Osteoblast (primary cell): ENCODE results near the gene NEK6. TPM values are rescaled to one million over a fixed set of nuclear protein-coding genes. Genes with fewer than 3 reads are reported as not detected.

ENCODE experiments used
- DNase-seq: peaks from one replicate; pipeline ENCODE4 v3.0.0; 2011; ENCODE audit warnings: low spot score, mixed read lengths; ENCODE audit not compliant: insufficient read length; ENCODE audit errors: missing footprints
- H2AFZ ChIP-seq: 2 replicates; pipeline ENCODE4 v1.6.0; 2011; ENCODE audit warnings: mild to moderate bottlenecking, low read length
- H3K27ac ChIP-seq: 2 replicates; pipeline ENCODE4 v1.5.1; 2011; ENCODE audit warnings: mild to moderate bottlenecking, low read depth, low read length, moderate library complexity
- H3K27me3 ChIP-seq: 2 replicates; pipeline ENCODE4 v1.6.0; 2012; ENCODE audit warnings: mild to moderate bottlenecking, control low read depth, inconsistent platforms, low read length, moderate library complexity; ENCODE audit not compliant: insufficient read depth
- H3K36me3 ChIP-seq: 2 replicates; pipeline ENCODE4 v1.5.1; 2011; ENCODE audit warnings: mild to moderate bottlenecking, low read length, control low read depth, moderate library complexity; ENCODE audit not compliant: insufficient read depth
- H3K4me1 ChIP-seq: 2 replicates; pipeline ENCODE4 v1.5.1; 2011; ENCODE audit warnings: mild to moderate bottlenecking, low read length, control low read depth, moderate library complexity; ENCODE audit not compliant: insufficient read depth
- H3K4me2 ChIP-seq: 2 replicates; pipeline ENCODE4 v1.6.0; 2011; ENCODE audit warnings: mild to moderate bottlenecking, low read length; ENCODE audit not compliant: insufficient read depth
- H3K4me3 ChIP-seq: fragments of 200-600 bp; sonication (generic); 3 replicates; pipeline ENCODE4 v1.5.1; 2012; ENCODE audit warnings: mild to moderate bottlenecking, low read length, inconsistent platforms; ENCODE audit not compliant: insufficient read depth
- H3K79me2 ChIP-seq: 2 replicates; pipeline ENCODE4 v1.6.0; 2012; ENCODE audit warnings: mild to moderate bottlenecking, low read length, control low read depth, inconsistent platforms; ENCODE audit not compliant: insufficient read depth
- H3K9me3 ChIP-seq: 2 replicates; pipeline ENCODE4 v1.5.1; 2011; ENCODE audit warnings: low read depth, low read length, control low read depth
- H4K20me1 ChIP-seq: 2 replicates; pipeline ENCODE4 v1.6.0; 2012; ENCODE audit warnings: mild to moderate bottlenecking, low read length, control low read depth; ENCODE audit not compliant: insufficient read depth
- total RNA-seq: library from RNA; depleted of rRNA; stranded (reverse); fragments of >200 nt; gene quantifications from 2 replicates; pipeline ENCODE4 v1.2.3, GENCODE V29; 2012
- TF ChIP-seq, protein P1 (sequence below): IDR thresholded peaks from 2 replicates; pipeline ENCODE4 v1.5.1; 2011; ENCODE audit warnings: mild to moderate bottlenecking, low read depth, low read length, moderate library complexity; ENCODE audit errors: extremely low read depth

Gene NEK6
- total RNA-seq, 1 donor, result 128 TPM

DNA sequence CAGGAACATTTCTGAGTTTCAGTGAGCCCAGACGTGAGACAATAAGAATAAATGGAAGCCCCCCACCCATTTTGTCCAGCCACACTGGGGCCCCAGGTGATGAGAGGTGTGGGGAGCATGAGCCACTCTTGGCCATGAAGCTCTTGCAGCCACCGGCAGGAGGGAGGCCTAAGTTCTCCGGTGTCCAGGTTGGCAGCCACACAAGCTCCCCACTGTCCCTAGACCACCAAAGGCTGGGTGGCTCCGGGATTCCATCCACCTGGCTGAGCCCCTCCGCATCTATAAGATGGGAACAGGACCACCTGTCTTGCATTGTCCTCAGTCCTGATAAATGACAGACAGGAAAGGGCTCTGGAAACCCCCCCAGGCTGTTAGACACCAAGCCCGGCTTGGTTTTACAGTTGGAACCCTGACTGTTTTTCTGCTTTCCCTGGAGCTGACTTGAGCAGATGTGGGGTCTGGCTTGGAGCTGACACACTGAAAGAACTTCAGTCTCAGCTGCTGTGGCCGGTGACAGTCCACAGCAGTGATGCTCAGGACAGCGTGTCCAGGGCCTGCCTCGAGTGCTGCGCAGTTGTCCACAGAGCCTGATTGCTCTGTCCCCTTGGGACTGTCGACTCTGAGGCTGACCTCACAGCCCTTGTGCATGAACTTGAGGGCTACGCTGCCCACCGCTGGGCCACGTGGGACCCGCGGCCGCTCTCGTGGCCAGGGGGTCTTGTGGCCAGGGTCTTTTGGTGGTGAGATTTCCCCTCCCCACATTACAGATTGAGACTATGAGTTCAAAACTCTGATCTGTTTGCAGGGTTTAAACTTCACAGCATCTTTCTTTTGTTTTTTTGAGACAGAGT is 82.7 kb downstream of the NEK6 start:
- Histone ChIP-seq H3K4me3 (no peak overlapping the region), H3K4me1 (peaks cover 22% of the 10 kb centered on the region), H3K27me3 (no peaks in the 10 kb centered on the region), H3K36me3 (peaks cover 85% of the 10 kb centered on the region), H2AFZ (no peak overlapping the region), H3K27ac (peak overlapping the region; percentile 32), H3K79me2 (peaks cover 39% of the 10 kb centered on the region), H3K4me2 (no peak overlapping the region), H3K9me3 (no peaks in the 10 kb centered on the region), H4K20me1 (peaks cover 33% of the 10 kb centered on the region)
- peak; percentile 75 for DNase-seq
- TF ChIP-seq, protein P1, sequence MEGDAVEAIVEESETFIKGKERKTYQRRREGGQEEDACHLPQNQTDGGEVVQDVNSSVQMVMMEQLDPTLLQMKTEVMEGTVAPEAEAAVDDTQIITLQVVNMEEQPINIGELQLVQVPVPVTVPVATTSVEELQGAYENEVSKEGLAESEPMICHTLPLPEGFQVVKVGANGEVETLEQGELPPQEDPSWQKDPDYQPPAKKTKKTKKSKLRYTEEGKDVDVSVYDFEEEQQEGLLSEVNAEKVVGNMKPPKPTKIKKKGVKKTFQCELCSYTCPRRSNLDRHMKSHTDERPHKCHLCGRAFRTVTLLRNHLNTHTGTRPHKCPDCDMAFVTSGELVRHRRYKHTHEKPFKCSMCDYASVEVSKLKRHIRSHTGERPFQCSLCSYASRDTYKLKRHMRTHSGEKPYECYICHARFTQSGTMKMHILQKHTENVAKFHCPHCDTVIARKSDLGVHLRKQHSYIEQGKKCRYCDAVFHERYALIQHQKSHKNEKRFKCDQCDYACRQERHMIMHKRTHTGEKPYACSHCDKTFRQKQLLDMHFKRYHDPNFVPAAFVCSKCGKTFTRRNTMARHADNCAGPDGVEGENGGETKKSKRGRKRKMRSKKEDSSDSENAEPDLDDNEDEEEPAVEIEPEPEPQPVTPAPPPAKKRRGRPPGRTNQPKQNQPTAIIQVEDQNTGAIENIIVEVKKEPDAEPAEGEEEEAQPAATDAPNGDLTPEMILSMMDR, result no peak

DNA sequence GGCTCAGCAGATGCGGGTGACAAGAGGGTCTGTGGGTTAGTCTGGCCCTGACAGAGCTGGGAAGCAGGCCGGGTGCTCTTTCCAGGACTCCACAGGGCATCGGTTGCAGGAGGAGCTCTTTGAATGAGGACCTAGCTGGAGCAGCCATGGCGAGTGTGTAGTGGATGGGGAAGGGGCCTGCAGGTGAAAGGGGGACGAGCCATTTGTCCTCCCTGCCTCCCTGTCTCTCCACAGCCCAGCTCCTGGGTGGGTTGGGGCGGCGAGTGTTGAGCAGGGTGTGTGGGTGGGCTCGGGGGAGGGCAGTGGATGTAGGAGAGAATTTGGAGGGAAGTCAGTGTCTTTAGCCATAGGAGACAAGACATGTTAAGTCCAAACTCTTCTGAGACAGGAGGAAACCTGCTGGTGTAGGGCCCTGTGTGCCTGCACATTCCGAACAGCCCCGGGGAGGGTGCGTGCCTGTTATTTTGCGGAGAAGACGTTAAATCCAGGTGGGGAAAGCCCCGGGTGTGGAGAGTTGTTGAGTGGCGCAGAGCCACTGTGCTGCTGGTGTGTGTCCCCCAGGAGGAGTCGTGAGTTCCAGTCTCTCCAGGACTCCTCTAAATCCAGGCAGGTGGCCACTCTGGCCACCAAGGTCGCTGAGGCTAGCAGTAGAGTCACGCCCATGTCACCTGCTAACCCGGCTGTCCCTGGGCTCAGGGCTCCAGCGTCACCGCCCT is 83.9 kb downstream of the NEK6 start:
- peak; percentile 65 for DNase-seq
- Histone ChIP-seq H3K4me2 (no peak overlapping the region), H3K27me3 (no peaks in the 10 kb centered on the region), H3K9me3 (no peaks in the 10 kb centered on the region), H3K4me3 (no peak overlapping the region), H2AFZ (no peak overlapping the region), H3K27ac (peak overlapping the region; percentile 81), H4K20me1 (peaks cover 35% of the 10 kb centered on the region), H3K36me3 (peaks cover 82% of the 10 kb centered on the region), H3K79me2 (peaks cover 39% of the 10 kb centered on the region), H3K4me1 (peaks cover 22% of the 10 kb centered on the region)
- TF ChIP-seq, protein P1, result no peak

DNA sequence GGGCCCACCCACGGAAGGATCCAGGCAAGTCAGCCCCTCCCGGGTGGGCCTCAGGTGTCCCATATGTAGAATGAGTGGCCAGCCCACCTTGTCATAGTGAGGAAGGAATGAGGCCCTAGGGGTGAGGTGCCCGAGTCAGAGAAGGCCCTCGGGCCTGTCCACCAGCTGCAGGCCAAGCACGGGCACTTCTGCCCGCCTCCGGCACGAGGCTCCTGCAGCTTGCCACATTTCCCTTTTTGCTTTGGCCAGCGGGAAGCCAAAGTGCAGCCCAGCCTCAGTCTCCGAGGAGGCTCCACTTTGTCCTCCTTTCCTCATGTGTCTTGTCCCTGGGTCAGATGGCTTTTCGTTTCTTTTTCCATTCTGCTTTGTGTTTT is 84.6 kb downstream of the NEK6 start:
- Histone ChIP-seq H4K20me1 (peaks cover 36% of the 10 kb centered on the region), H3K4me2 (peak overlapping the region; percentile 40), H2AFZ (no peak overlapping the region), H3K27me3 (no peaks in the 10 kb centered on the region), H3K9me3 (no peaks in the 10 kb centered on the region), H3K79me2 (peaks cover 39% of the 10 kb centered on the region), H3K36me3 (peaks cover 84% of the 10 kb centered on the region), H3K27ac (peak overlapping the region; percentile 81), H3K4me3 (no peak overlapping the region), H3K4me1 (peaks cover 22% of the 10 kb centered on the region)
- no peak for DNase-seq
- TF ChIP-seq, protein P1, result no peak
